GM19099 (cell line): Measurements from ENCODE around the gene PARD3B.

Experiments used
- POLR2A ChIP-seq: IDR thresholded peaks from 3 replicates; pipeline ENCODE4 v1.6.1; 2011; ENCODE audit warnings: low read depth; ENCODE audit not compliant: insufficient read length; ENCODE audit errors: extremely low read depth

PARD3B gene

GRCh38 chr2:205094031-205094430 lies 548.8 kb downstream of the PARD3B start:
- no peak for TF ChIP-seq POLR2A

- no peak for TF ChIP-seq POLR2A
These were observed 558.4 kb downstream of the PARD3B start for GRCh38 chr2:205103699-205104098.

GRCh38 chr2:205107810-205108209 lies 562.5 kb downstream of the PARD3B start:
- TF ChIP-seq POLR2A = no peak

- TF ChIP-seq POLR2A = no peak
These were observed 570.2 kb downstream of the PARD3B start for GRCh38 chr2:205115511-205115910.

GRCh38 chr2:205117125-205117524 lies 571.9 kb downstream of the PARD3B start:
- TF ChIP-seq POLR2A = no peak

- no peak for TF ChIP-seq POLR2A
These were observed 573.9 kb downstream of the PARD3B start for GRCh38 chr2:205119136-205119535.

GRCh38 chr2:205128726-205129125 lies 583.5 kb downstream of the PARD3B start:
- TF ChIP-seq POLR2A = no peak

GRCh38 chr2:205129531-205129930 lies 584.3 kb downstream of the PARD3B start:
- no peak for TF ChIP-seq POLR2A

GRCh38 chr2:205130111-205130829 lies 585.0 kb downstream of the PARD3B start:
- TF ChIP-seq POLR2A = no peak

GRCh38 chr2:205133544-205133943 lies 588.3 kb downstream of the PARD3B start:
- TF ChIP-seq POLR2A = no peak

- no peak for TF ChIP-seq POLR2A
These were observed 593.5 kb downstream of the PARD3B start for GRCh38 chr2:205138735-205139134.

GRCh38 chr2:205139822-205140463 lies 594.7 kb downstream of the PARD3B start:
- no peak for TF ChIP-seq POLR2A

- TF ChIP-seq POLR2A = no peak
These were observed 596.1 kb downstream of the PARD3B start for GRCh38 chr2:205141381-205141780.

GRCh38 chr2:205145888-205146287 lies 600.6 kb downstream of the PARD3B start:
- no peak for TF ChIP-seq POLR2A

- no peak for TF ChIP-seq POLR2A
These were observed 603.5 kb downstream of the PARD3B start for GRCh38 chr2:205148755-205149154.

- no peak for TF ChIP-seq POLR2A
These were observed 611.2 kb downstream of the PARD3B start for GRCh38 chr2:205156457-205156856.
